Small intestine (tissue), 7 donors: ENCODE results near the gene PLK5. TPM values are rescaled to one million over a fixed set of nuclear protein-coding genes. Genes with fewer than 3 reads are reported as not detected.

Experiments
- DNase-seq, 2 donors: peaks; one replicate each; pipeline versions ENCODE4 v3.0.0 to v3.0.0-alpha.2; 2013
- FAIRE-seq: peaks from 2 replicates; lab custom pipeline; 2012; peaks lifted over from hg19 to GRCh38; lab: Jason Lieb, UNC
- H3K27ac ChIP-seq, 3 donors: one replicate each; pipeline ENCODE4 v1.5.1; 2013; ENCODE audit warnings: low read length in 2 of 3, mild to moderate bottlenecking in 2 of 3, control low read depth in 1 of 3, inconsistent platforms in 1 of 3, low read depth in 1 of 3, moderate library complexity in 1 of 3
- H3K27me3 ChIP-seq, 3 donors: one replicate each; pipeline ENCODE4 v1.6.1; 2013; ENCODE audit warnings: low read length in 3 of 3, inconsistent platforms in 1 of 3; ENCODE audit not compliant: control insufficient read depth in 3 of 3, insufficient read depth in 3 of 3
- H3K36me3 ChIP-seq, 3 donors: one replicate each; pipeline ENCODE4 v1.6.1; 2013; ENCODE audit warnings: low read length in 3 of 3, inconsistent platforms in 1 of 3, low read depth in 1 of 3, mild to moderate bottlenecking in 1 of 3, moderate library complexity in 1 of 3; ENCODE audit not compliant: control insufficient read depth in 3 of 3, insufficient read depth in 2 of 3
- H3K4me1 ChIP-seq, 3 donors: one replicate each; pipeline ENCODE4 v1.6.1; 2013; ENCODE audit warnings: low read length in 2 of 3, inconsistent platforms in 1 of 3, low read depth in 1 of 3, mild to moderate bottlenecking in 1 of 3, moderate library complexity in 1 of 3; ENCODE audit not compliant: control insufficient read depth in 3 of 3, insufficient read depth in 2 of 3
- H3K4me3 ChIP-seq, 3 donors: one replicate each; pipeline ENCODE4 v1.5.1; 2013; ENCODE audit warnings: low read length in 3 of 3, control low read depth in 1 of 3, inconsistent platforms in 1 of 3, low read depth in 1 of 3, mild to moderate bottlenecking in 1 of 3, moderate library complexity in 1 of 3
- H3K9me3 ChIP-seq, 2 donors: one replicate each; pipeline ENCODE4 v1.6.1; 2013; ENCODE audit warnings: low read depth in 1 of 2, low read length in 1 of 2; ENCODE audit not compliant: control insufficient read depth in 2 of 2, insufficient read depth in 1 of 2
- WGBS, 3 donors: extraction: QIAGEN DNeasy Blood & Tissue Kit; methylation state at CpG; one replicate each; pipeline ENCODE4 v1.1.7; 2013; 5-methylcytosine and 5-hydroxymethylcytosine counted together
- polyA plus RNA-seq, 4 donors: library from polyadenylated mRNA; stranded (reverse) in 3 of 4; unstranded in 1 of 4; fragments of 200-250 nt in 3 of 4; fragments of 120-200 nt in 1 of 4; gene quantifications; one replicate each; pipeline versions ENCODE4 v1.2.1 to v1.2.3, GENCODE V29; 2013
- donor health status: healthy with polysubstance abuse.
- donor health status: control.
- donor health status: control.
- donor health status: Bipolar disorder and iron deficiency.
- donor health status: healthy.

PLK5 gene
- polyA plus RNA-seq, 4 donors: 0.15 to 0.25 TPM; not detected in 2

DNA sequence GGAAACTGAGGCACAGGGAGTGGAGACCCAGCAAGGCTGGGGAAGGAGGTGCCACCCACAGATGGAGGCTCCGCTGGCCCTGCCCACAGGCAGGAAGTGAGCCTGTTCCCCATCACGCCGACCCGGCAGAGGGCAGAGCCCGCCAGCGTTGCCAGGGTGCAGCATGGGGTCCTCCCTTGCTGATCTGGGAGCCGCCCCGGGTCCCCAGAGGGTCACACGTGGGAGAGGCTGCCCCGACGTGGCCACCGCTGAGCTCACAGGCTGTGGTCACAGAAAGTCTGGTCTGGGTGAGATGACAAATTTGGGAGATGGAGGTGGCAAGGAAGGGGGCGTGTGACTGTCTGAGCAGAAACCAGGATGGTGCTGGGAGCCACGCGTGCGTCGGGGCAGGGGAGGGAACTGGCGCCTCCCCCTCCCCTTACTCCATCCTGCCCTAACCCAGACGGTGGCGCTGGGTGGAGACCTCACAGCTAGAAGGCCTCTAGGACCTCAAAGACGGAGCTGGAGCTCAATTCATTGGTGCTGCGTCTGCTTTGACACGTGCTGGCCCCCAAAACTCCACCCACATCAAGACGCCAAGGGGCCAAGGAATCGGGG is 36.5 kb downstream of the PLK5 start:
- no peaks in the 10 kb centered on the region for H3K9me3 ChIP-seq
- no peaks in the 10 kb centered on the region for H3K4me1 ChIP-seq
- FAIRE-seq (no peak), DNase-seq (no peak)
- peaks cover 0 to 65% (median 3%) of the 10 kb centered on the region in 3 donors for H3K36me3 ChIP-seq
- no peaks in the 10 kb centered on the region for H3K27me3 ChIP-seq
- 62 to 85% (median 79%) methylated on average over 22 to 25 of the region's 25 CpGs for WGBS, 3 donors
- H3K27ac ChIP-seq: no peak overlapping the region
- no peak overlapping the region for H3K4me3 ChIP-seq

DNA sequence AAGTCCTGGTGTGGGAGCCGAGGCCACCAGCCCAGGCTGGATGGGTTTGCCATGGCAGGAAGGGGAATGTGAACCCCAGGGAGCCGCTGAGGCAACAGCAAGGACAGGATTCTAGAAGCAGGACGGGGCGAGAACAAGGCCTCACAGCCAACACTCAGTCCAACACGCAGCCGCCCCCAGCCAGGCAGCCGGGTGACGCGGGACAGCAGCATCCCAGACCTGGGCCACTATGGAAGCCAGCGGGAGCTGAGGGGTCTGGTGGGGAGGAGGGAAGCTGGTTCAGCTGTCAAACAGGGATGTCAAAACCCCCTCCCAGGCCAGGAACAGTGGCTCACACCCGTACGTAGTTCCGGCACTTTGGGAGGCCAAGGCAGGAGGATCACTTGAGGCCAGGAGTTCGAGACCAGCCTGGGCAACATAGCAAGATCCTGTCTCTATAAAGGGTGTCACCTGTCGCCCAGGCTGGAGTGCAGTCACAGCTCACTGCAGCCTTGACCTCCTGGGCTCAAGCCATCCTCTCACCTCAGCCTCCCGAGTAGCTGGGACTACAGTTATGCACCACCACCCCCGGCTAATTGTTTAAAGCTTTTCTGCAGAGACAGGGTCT is 37.5 kb downstream of the PLK5 start:
- no peak for FAIRE-seq
- 89 to 94% (median 94%) methylated on average over 17 of the region's 17 CpGs for WGBS, 3 donors

DNA sequence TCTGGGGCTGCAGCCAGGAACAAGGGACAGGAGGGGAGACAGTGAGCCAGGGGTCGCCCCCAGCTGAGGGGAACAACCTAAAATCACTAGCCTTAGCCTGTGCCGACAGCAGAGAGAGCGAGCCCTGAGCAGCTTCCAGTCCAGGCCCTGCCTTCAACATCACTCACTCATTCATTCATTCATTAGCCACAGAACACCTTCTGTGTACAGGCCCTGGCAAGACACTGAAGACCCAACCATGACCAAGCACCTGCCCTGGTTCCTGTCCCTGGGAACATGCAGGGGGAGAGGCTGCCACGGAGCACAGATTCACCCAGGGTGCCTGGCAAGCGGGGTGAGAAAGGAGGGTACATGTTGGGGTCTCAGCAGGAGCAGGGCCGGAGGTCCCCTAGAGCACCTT is 39.4 kb downstream of the PLK5 start:
- DNase-seq (no peak), FAIRE-seq (no peak)
- no peaks in the 10 kb centered on the region for H3K27me3 ChIP-seq
- H3K4me1 ChIP-seq: peaks cover 0 to 7% (median 5%) of the 10 kb centered on the region in 3 donors
- no peak overlapping the region for H3K27ac ChIP-seq
- no peaks in the 10 kb centered on the region for H3K9me3 ChIP-seq
- 88 to 97% (median 95%) methylated on average over 6 of the region's 6 CpGs for WGBS, 3 donors
- H3K36me3 ChIP-seq: peaks cover 0 to 62% (median 0%) of the 10 kb centered on the region in 3 donors
- no peak overlapping the region for H3K4me3 ChIP-seq

More for the DNA sequence above, 37.5 kb downstream of the PLK5 start:
- H3K4me1 ChIP-seq: peaks cover 0 to 7% (median 4%) of the 10 kb centered on the region in 3 donors
- H3K27ac ChIP-seq: no peak overlapping the region
- H3K4me3 ChIP-seq: no peak overlapping the region
- H3K36me3 ChIP-seq: peaks cover 0 to 72% (median 2%) of the 10 kb centered on the region in 3 donors
- no peaks in the 10 kb centered on the region for H3K9me3 ChIP-seq
- no peaks in the 10 kb centered on the region for H3K27me3 ChIP-seq
- no peak for DNase-seq

DNA sequence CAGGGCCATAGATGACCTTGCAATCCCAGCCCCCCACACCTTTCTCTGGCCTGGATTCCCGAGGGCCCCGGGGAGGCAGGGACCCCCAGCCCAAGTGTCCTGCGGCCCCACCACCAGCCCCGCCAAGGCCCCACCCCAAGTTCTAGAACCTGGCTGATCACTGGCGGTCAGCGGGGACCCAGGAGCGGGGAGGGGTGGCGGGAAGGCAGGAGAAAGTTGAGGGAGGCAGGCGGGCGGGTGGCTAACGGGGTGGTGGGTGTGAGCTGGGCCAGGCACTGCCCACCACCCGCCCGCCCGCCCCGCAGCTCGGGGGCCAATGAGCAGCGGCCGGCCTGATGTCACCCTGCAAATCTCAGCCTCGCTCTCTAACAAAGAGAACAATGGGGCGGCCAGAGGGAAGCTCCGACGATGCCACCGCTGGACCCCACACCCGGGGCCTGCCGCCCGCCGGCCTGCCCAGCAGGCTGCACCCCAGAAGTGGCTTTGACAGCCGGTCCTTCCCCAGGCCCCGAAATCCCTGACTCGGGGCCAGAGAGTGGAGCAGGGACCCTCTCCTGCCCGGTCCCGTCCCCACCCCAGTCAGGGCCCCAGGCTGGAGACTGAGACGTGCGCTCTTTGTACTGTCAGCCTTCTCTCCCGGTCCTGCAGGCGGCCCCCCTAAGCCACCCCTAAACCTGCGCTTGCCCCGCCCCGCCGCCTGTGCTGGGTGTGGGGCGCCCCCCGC is 42.7 kb downstream of the PLK5 start:
- DNase-seq (peak; percentile 35 to 90), FAIRE-seq (no peak)
- peaks cover 0 to 5% of the 10 kb centered on the region in 2 donors for H3K9me3 ChIP-seq
- 12 to 20% (median 17%) methylated on average over 28 to 42 of the region's 42 CpGs for WGBS, 3 donors
- H3K36me3 ChIP-seq: peaks cover 0 to 37% (median 0%) of the 10 kb centered on the region in 3 donors
- H3K27ac ChIP-seq: peak overlapping the region; percentile 32 to 95 (median 84)
- peak overlapping the region; percentile 43 to 89 (median 84) for H3K4me3 ChIP-seq
- H3K4me1 ChIP-seq: peaks cover 0 to 10% (median 5%) of the 10 kb centered on the region in 3 donors
- H3K27me3 ChIP-seq: peaks cover 0 to 10% (median 0%) of the 10 kb centered on the region in 3 donors

DNA sequence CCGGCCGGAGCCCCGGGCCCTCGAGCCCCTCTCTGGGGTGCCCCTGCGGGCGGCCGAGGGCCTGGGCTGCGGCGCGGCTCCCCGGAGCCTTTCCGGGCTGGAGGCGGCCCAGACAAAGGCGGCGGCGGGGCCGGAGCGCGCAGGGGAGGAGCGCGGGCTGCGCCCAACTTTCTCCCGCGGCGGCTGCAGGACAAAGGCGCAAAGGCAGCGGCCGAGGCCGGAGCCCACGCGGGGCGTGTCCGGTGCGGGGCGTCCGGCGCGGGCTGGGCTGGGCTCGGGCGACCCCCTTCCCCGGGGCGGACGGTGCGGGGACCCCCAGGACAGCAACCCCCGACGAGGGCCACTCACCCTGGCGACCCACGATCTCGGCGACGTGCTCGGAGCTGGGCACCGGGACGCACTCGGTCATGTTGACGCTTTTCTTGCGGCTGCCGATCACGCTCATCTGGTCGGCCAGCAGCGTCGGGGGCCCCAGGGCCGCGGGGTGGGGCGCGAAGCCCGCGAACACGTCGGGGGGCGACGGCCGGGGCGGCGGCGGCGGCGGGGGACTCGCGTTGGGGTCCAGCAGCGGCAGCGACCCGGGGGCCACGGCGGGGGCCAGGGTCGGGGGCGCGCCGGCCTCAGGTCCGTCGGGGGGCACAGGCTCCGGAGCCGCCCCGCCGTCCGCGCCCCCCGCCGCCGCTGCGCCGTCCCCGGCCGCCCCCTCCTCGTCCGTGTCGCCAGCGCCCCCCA is 43.4 kb downstream of the PLK5 start:
- Histone ChIP-seq H3K27ac (peak overlapping the region; percentile 66 to 95 (median 84)), H3K27me3 (peaks cover 0 to 10% (median 0%) of the 10 kb centered on the region in 3 donors), H3K36me3 (peaks cover 0 to 36% (median 0%) of the 10 kb centered on the region in 3 donors), H3K4me1 (peaks cover 0 to 10% (median 5%) of the 10 kb centered on the region in 3 donors), H3K9me3 (peaks cover 0 to 5% of the 10 kb centered on the region in 2 donors), H3K4me3 (peak overlapping the region; percentile 65 to 89 (median 84))
- peak in 1 of 2 donors; percentile 37 for DNase-seq
- WGBS, 3 donors: 0 to 2% (median 0%) methylated on average over 12 to 108 of the region's 108 CpGs
- no peak for FAIRE-seq

GRCh38 chr19:1567848-1568227 is 44.0 kb downstream of the PLK5 start:
- peaks cover 0 to 31% (median 0%) of the 10 kb centered on the region in 3 donors for H3K36me3 ChIP-seq
- H3K4me1 ChIP-seq: peaks cover 0 to 10% (median 5%) of the 10 kb centered on the region in 3 donors
- H3K4me3 ChIP-seq: peak overlapping the region in 2 of 3 donors; percentile 65 to 84
- H3K9me3 ChIP-seq: peaks cover 0 to 5% of the 10 kb centered on the region in 2 donors
- DNase-seq (no peak), FAIRE-seq (no peak)
- H3K27me3 ChIP-seq: peaks cover 0 to 10% (median 0%) of the 10 kb centered on the region in 3 donors
- 1 to 3% methylated on average over 13 to 73 of the region's 73 CpGs; no CpG with 5 or more reads in 1 of the 3 donors for WGBS, 3 donors
- no peak overlapping the region for H3K27ac ChIP-seq

- Histone ChIP-seq H3K27ac (peak within 1 kb of the TSS; percentile 66 to 95 (median 84)), H3K9me3 (peaks cover 0 to 5% of the 10 kb centered on the region in 2 donors), H3K36me3 (peaks cover 0 to 25% (median 0%) of the 10 kb centered on the region in 3 donors), H3K4me3 (peak within 1 kb of the TSS; percentile 65 to 89 (median 84)), H3K27me3 (peaks cover 0 to 10% (median 0%) of the 10 kb centered on the region in 3 donors), H3K4me1 (peaks cover 0 to 10% (median 5%) of the 10 kb centered on the region in 3 donors)
- peak; percentile 77 to 88 for DNase-seq
- no peak for FAIRE-seq
- 7 to 37% (median 29%) methylated on average over 11 to 63 of the region's 63 CpGs for WGBS, 3 donors
Measured at GRCh38 chr19:1568320-1569019, 44.6 kb downstream of the PLK5 start, which contains the start of gene MEX3D. MEX3D (minus strand) TSS chr19:1568325; CDS start chr19:1568058, 267 bp downstream.
